GM12891 (cell line): ENCODE measurements around the gene RSPH9.

Source experiments
- POLR2A ChIP-seq: IDR thresholded peaks from 2 replicates; pipeline ENCODE4 v1.6.1; 2011; ENCODE audit warnings: low read depth, low read length, control low read depth
- POLR2AphosphoS5 ChIP-seq: IDR thresholded peaks from 2 replicates; pipeline ENCODE4 v1.6.1; 2011; ENCODE audit warnings: low read depth, low read length, control low read depth

DNA sequence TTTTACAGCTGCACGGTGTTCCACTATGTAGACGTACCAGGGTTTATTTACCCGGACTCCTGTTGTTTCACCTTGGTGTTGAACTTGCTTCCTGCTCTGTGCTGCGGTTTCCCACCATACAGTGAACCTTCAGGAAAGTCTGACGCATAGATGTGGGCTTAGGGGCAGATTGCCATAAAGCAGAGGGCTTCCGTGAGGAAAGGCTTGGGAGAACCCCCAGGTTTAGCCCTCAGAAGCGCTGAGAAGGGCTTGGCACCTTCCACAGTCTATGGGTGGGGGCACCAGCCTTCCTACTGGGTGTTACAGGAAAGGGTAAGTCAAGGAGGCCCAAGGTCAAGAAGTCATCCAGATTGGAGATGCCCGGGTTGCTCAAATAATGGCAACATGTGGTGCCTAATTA, 62.0 kb downstream of the RSPH9 start:
- no peak for TF ChIP-seq POLR2AphosphoS5
- TF ChIP-seq POLR2A = no peak
